B cell (primary cell): ENCODE data around the gene PCGF2. TPM values are rescaled to one million over a fixed set of nuclear protein-coding genes. Genes with fewer than 3 reads are reported as not detected.

Experiments
- ATAC-seq: fragments of 200-7000 bp; cut with Tn5 transposase; one replicate; pipeline ENCODE4 v1.10.0; 2021; ENCODE audit warnings: low read depth, mild to moderate bottlenecking, moderate number of reproducible peaks, moderate library complexity
- CTCF ChIA-PET: fragments of 350-600 bp; sonication (Branson Sonifier 250); formaldehyde crosslinking; loops from one replicate; lab custom pipeline; 2021; ENCODE audit warnings: antibody characterized with exemption, inconsistent platforms; lab: Charles Lee
- POLR2A ChIA-PET: fragments of 350-600 bp; sonication (Branson Sonifier 250); formaldehyde crosslinking; loops from one replicate; lab custom pipeline; 2021; ENCODE audit warnings: antibody characterized with exemption; lab: Charles Lee
- DNase-seq: peaks from one replicate; pipeline ENCODE4 v3.0.0; 2013
- H2AFZ ChIP-seq: 2 replicates; pipeline ENCODE4 v1.6.1; 2012; ENCODE audit warnings: mild to moderate bottlenecking, low read depth, low read length; ENCODE audit not compliant: insufficient read depth, poor library complexity, severe bottlenecking
- H3K27ac ChIP-seq, 2 donors: 1 replicate in 1 of 2; 2 replicates in 1 of 2; pipeline ENCODE4 v1.5.1; 2012 to 2013; ENCODE audit warnings: low read length in 2 of 2, mild to moderate bottlenecking in 2 of 2, moderate library complexity in 1 of 2
- H3K27me3 ChIP-seq, 4 experiments: fragments of 200-600 bp in 1 of 4; sonication (generic) in 1 of 4; replicated peaks in 1 of 4; 1 replicate in 2 of 4; 2 replicates in 2 of 4; pipeline versions ENCODE4 v1.6.1 to v1.7.0; 2013 to 2016; ENCODE audit warnings: low read length in 3 of 4, mild to moderate bottlenecking in 2 of 4, mixed read lengths in 1 of 4, moderate library complexity in 1 of 4; ENCODE audit not compliant: insufficient read depth in 4 of 4, control insufficient read depth in 3 of 4; ENCODE audit errors: control extremely low read depth in 1 of 4
- H3K36me3 ChIP-seq, 2 experiments: replicated peaks in 1 of 2; 1 replicate in 1 of 2; 2 replicates in 1 of 2; pipeline versions ENCODE4 v1.6.1 to v1.7.1; 2013; ENCODE audit warnings: low read length in 1 of 2; ENCODE audit not compliant: insufficient read depth in 2 of 2, control insufficient read depth in 1 of 2; ENCODE audit errors: control extremely low read depth in 1 of 2, extremely low read depth in 1 of 2
- H3K4me1 ChIP-seq, 2 donors: fragments of 200-600 bp in 1 of 2; sonication (generic) in 1 of 2; 1 replicate in 1 of 2; 2 replicates in 1 of 2; pipeline versions ENCODE4 v1.5.1 to v1.6.1; 2013 to 2017; ENCODE audit warnings: low read length in 2 of 2; ENCODE audit not compliant: control insufficient read depth in 2 of 2, insufficient read depth in 2 of 2
- H3K4me2 ChIP-seq: replicated peaks from 2 replicates; pipeline ENCODE3; 2012; ENCODE audit warnings: mild to moderate bottlenecking, low read depth, low read length; ENCODE audit not compliant: poor library complexity, severe bottlenecking
- H3K4me3 ChIP-seq, 5 experiments: fragments of 200-600 bp in 1 of 5; sonication (generic) in 1 of 5; 1 replicate in 3 of 5; 2 replicates in 2 of 5; pipeline versions ENCODE4 v1.5.1 to v1.7.0; 2011 to 2016; ENCODE audit warnings: low read length in 4 of 5, mild to moderate bottlenecking in 4 of 5, low read depth in 2 of 5, control low read depth in 1 of 5, moderate library complexity in 1 of 5; ENCODE audit not compliant: insufficient read depth in 1 of 5; ENCODE audit errors: control extremely low read depth in 1 of 5, extremely low read depth in 1 of 5
- H3K79me2 ChIP-seq: fragments of 200-600 bp; sonication (generic); one replicate; pipeline ENCODE4 v1.6.0; 2016; ENCODE audit warnings: low read length; ENCODE audit not compliant: control insufficient read depth, insufficient read depth
- H3K9ac ChIP-seq: fragments of 200-600 bp; sonication (generic); 2 replicates; pipeline ENCODE4 v1.6.1; 2017; ENCODE audit warnings: mild to moderate bottlenecking, low read length, moderate library complexity
- H3K9me3 ChIP-seq, 3 donors: one replicate each; pipeline versions ENCODE4 v1.6.1 to v1.7.1; 2013; ENCODE audit warnings: low read length in 2 of 3; ENCODE audit not compliant: control insufficient read depth in 2 of 3, insufficient read depth in 1 of 3; ENCODE audit errors: control extremely low read depth in 1 of 3
- H4K20me1 ChIP-seq: 2 replicates; pipeline ENCODE4 v1.6.0; 2012; ENCODE audit warnings: mild to moderate bottlenecking, low read length; ENCODE audit not compliant: insufficient read depth, control insufficient read depth, poor library complexity, severe bottlenecking
- H3K27ac Mint-ChIP-seq: one replicate; pipeline ENCODE4 v1.8.0; 2021; ENCODE audit warnings: mixed read lengths
- H3K27me3 Mint-ChIP-seq: one replicate; pipeline ENCODE4 v1.8.0; 2021; ENCODE audit warnings: mixed read lengths
- H3K4me1 Mint-ChIP-seq: one replicate; pipeline ENCODE4 v1.8.0; 2021; ENCODE audit warnings: mixed read lengths
- H3K4me3 Mint-ChIP-seq: one replicate; pipeline ENCODE4 v1.8.0; 2021; ENCODE audit warnings: mixed read lengths
- H3K9me3 Mint-ChIP-seq: one replicate; pipeline ENCODE4 v1.8.0; 2022; ENCODE audit warnings: mixed read lengths; ENCODE audit not compliant: insufficient read depth
- CTCF ChIP-seq: fragments of 200-600 bp; IDR thresholded peaks from one replicate; pipeline ENCODE4 v1.8.0; 2022; ENCODE audit warnings: antibody characterized with exemption, mild to moderate bottlenecking
- EZH2 ChIP-seq: IDR thresholded peaks from 2 replicates; pipeline ENCODE4 v1.6.1; 2012; ENCODE audit warnings: borderline replicate concordance, low read depth, mild to moderate bottlenecking, moderate library complexity, low read length; ENCODE audit not compliant: insufficient read depth, poor library complexity, severe bottlenecking
- WGBS: methylation state at CpG from one replicate; pipeline ENCODE4 v1.1.5; 2013; ENCODE audit warnings: missing lambda C conversion rate; ENCODE audit not compliant: insufficient coverage; 5-methylcytosine and 5-hydroxymethylcytosine counted together
- intact Hi-C: fragments of 100-400 bp; cut with micrococcal nuclease; formaldehyde crosslinking; loops from one replicate; pipeline ENCODE4 v1.10.0; 2022
- polyA plus RNA-seq: library from polyadenylated mRNA; depleted of rRNA; stranded (reverse); fragments of >200 nt; gene quantifications from 2 replicates; pipeline ENCODE4 v1.2.3, GENCODE V29; 2012
- total RNA-seq, 2 donors: library from RNA; stranded (reverse); fragments of 120-200 nt in 1 of 2; gene quantifications; 1 replicate in 1 of 2; 2 replicates in 1 of 2; pipeline versions ENCODE4 v1.2.3 to v1.2.4, GENCODE V29; 2013 to 2022

The PCGF2 gene
- total and polyA plus RNA-seq, 2 donors (not counting 1 experiment from before 2014, with no cell fraction given) = 0.04 TPM; not detected in 1

- Histone ChIP-seq H3K4me1 (no peaks in the 10 kb centered on the region), H3K9me3 (no peaks in the 10 kb centered on the region), H3K4me2 (no peak overlapping the region), H3K36me3 (no peaks in the 10 kb centered on the region), H3K27me3 (peaks cover 0 to 4% (median 0%) of the 10 kb centered on the region in 4 experiments), H3K9ac (no peak overlapping the region), H3K79me2 (no peaks in the 10 kb centered on the region), H3K27ac (no peak overlapping the region), H4K20me1 (no peaks in the 10 kb centered on the region), H2AFZ (no peak overlapping the region), H3K4me3 (no peak overlapping the region)
- intact Hi-C loops = no loop called here
- ATAC-seq (no peak), DNase-seq (no peak)
- ChIA-PET POLR2A (interaction anchor here (0.7 kb wide), 1 partner anchor 481 kb away, joined by 4 read pairs; no protein-coding TSS in a partner anchor), CTCF (interaction anchor here (0.6 to 1.4 kb wide), 7 partner anchors 9 to 373 kb away, joined by 3 to 4 read pairs (median 3); no protein-coding TSS in a partner anchor)
- no peaks in the 10 kb centered on the region for H3K9me3 Mint-ChIP-seq
- peaks cover 25% of the 10 kb centered on the region for H3K27me3 Mint-ChIP-seq
- TF ChIP-seq EZH2 (no peak), CTCF (no peak)
- WGBS = 100% methylated on average over 5 of the region's 5 CpGs
- no peaks in the 10 kb centered on the region for H3K4me1 Mint-ChIP-seq
- H3K27ac Mint-ChIP-seq = no peak overlapping the region
- no peak overlapping the region for H3K4me3 Mint-ChIP-seq
These were observed 60.9 kb downstream of the PCGF2 start for GRCh38 chr17:38687286-38687685.

GRCh38 chr17:38685491-38685890, 62.6 kb downstream of the PCGF2 start:
- Histone ChIP-seq H2AFZ (no peak overlapping the region), H4K20me1 (no peaks in the 10 kb centered on the region), H3K4me3 (no peak overlapping the region), H3K4me2 (no peak overlapping the region), H3K4me1 (no peaks in the 10 kb centered on the region), H3K9ac (no peak overlapping the region), H3K27me3 (peaks cover 0 to 4% (median 0%) of the 10 kb centered on the region in 4 experiments), H3K79me2 (no peaks in the 10 kb centered on the region), H3K9me3 (no peaks in the 10 kb centered on the region), H3K27ac (no peak overlapping the region), H3K36me3 (no peaks in the 10 kb centered on the region)
- TF ChIP-seq EZH2 = no peak
- no peak for TF ChIP-seq CTCF
- ATAC-seq (no peak), DNase-seq (no peak)
- Mint-ChIP-seq H3K9me3 (no peaks in the 10 kb centered on the region), H3K4me3 (no peak overlapping the region), H3K27me3 (peaks cover 19% of the 10 kb centered on the region), H3K4me1 (no peaks in the 10 kb centered on the region), H3K27ac (no peak overlapping the region)
- 78% methylated on average over 12 of the region's 12 CpGs for WGBS
- intact Hi-C loops = no loop called here
- ChIA-PET POLR2A (no interaction called here), CTCF (interaction anchor here (1.1 to 1.2 kb wide), 2 partner anchors 8 to 19 kb away, joined by 3 read pairs; partner anchors contain the start of gene MLLT6)
